Measurements from ENCODE around the gene TTC21B.
A peak's percentile ranks its signal among the peaks of the same experiment; 100 is the strongest.

The TTC21B gene

GRCh38 chr2:165891345-165891744, 62.2 kb downstream of the TTC21B start:
- DNase-seq (ENCODE audit: insufficient read length, low spot score) (no peak), FAIRE-seq (no peak)
- TF ChIP-seq CTCF (IDR thresholded peaks at IDR 0.05; ENCODE audit: insufficient read depth, missing control alignments): no peak

- no peak for FAIRE-seq
- no peak for TF ChIP-seq CTCF (IDR thresholded peaks at IDR 0.05; ENCODE audit: insufficient read depth, missing control alignments)
- DNase-seq (ENCODE audit: insufficient read length, low spot score): no peak
Observed at GRCh38 chr2:165889798-165890197, 63.8 kb downstream of the TTC21B start.

- FAIRE-seq (no peak), DNase-seq (ENCODE audit: insufficient read length, low spot score) (no peak)
- TF ChIP-seq CTCF (IDR thresholded peaks at IDR 0.05; ENCODE audit: insufficient read depth, missing control alignments): no peak
Observed at GRCh38 chr2:165889158-165889557, 64.4 kb downstream of the TTC21B start.

GRCh38 chr2:165888171-165888570, 65.4 kb downstream of the TTC21B start:
- no peak for TF ChIP-seq CTCF (IDR thresholded peaks at IDR 0.05; ENCODE audit: insufficient read depth, missing control alignments)
- DNase-seq (ENCODE audit: insufficient read length, low spot score) (no peak), FAIRE-seq (no peak)

GRCh38 chr2:165886487-165887146, 67.0 kb downstream of the TTC21B start:
- DNase-seq (ENCODE audit: insufficient read length, low spot score) (no peak), FAIRE-seq (peak; percentile 77)
- no peak for TF ChIP-seq CTCF (IDR thresholded peaks at IDR 0.05; ENCODE audit: insufficient read depth, missing control alignments)

- DNase-seq (ENCODE audit: insufficient read length, low spot score): no peak
- FAIRE-seq: no peak
- no peak for TF ChIP-seq CTCF (IDR thresholded peaks at IDR 0.05; ENCODE audit: insufficient read depth, missing control alignments)
Observed at GRCh38 chr2:165877565-165878550, 75.7 kb downstream of the TTC21B start.
